Epithelial cell of umbilical artery (primary cell): ENCODE measurements around the gene LRRIQ3. TPM values are rescaled to one million over a fixed set of nuclear protein-coding genes. Genes with fewer than 3 reads are reported as not detected.

Experiments used
- total RNA-seq: library from RNA; depleted of rRNA; stranded (reverse); fragments of >200 nt; gene quantifications from 2 replicates; pipeline ENCODE4 v1.2.3, GENCODE V29; 2014

The LRRIQ3 gene
- total RNA-seq = 0.32 and 0.46 TPM in 2 replicates

GRCh38 chr1:74197657-74198552 is at the start of gene LRRIQ3, which contains the start of gene FPGT:
TSS of gene LRRIQ3 (minus strand) at chr1:74198176. CDS start at chr1:74183684, 14,492 bp downstream.
TSS of gene FPGT (plus strand) at chr1:74198242. CDS start at chr1:74198279, 37 bp downstream.

GRCh38 chr1:74235153-74235552 is 37.2 kb upstream of the LRRIQ3 start, which contains the start of gene TNNI3K:
TSS of gene TNNI3K (plus strand) at chr1:74235387. CDS start at chr1:74235452, 65 bp downstream.

Other genes starting within 250 kb of the LRRIQ3 start
- gene FPGT, start 66 bp upstream of the LRRIQ3 start, total RNA-seq = 15.3 and 17.8 TPM in 2 replicates
- 0.32 TPM in 1 of 2 replicates, not detected in the other for gene TNNI3K, start 37.2 kb upstream of the LRRIQ3 start, total RNA-seq